ENCODE results near the gene BCKDHB.

Gene BCKDHB

GRCh38 chr6:80338201-80338836 is 231.8 kb downstream of the BCKDHB start:
- FAIRE-seq, result no peak

- FAIRE-seq, result no peak
These were observed 232.9 kb downstream of the BCKDHB start for GRCh38 chr6:80339421-80339820.

GRCh38 chr6:80340280-80340679 is 233.8 kb downstream of the BCKDHB start:
- FAIRE-seq, result no peak

- FAIRE-seq, result no peak
These were observed 234.2 kb downstream of the BCKDHB start for GRCh38 chr6:80340686-80341085.

- FAIRE-seq, result no peak
These were observed 234.9 kb downstream of the BCKDHB start for GRCh38 chr6:80341330-80341729.

- no peak for FAIRE-seq
These were observed 237.0 kb downstream of the BCKDHB start for GRCh38 chr6:80343511-80343910.

GRCh38 chr6:80347101-80347500 is 240.6 kb downstream of the BCKDHB start:
- FAIRE-seq, result no peak

- no peak for FAIRE-seq
These were observed 241.8 kb downstream of the BCKDHB start for GRCh38 chr6:80348263-80348662.

- no peak for FAIRE-seq
These were observed 249.5 kb downstream of the BCKDHB start for GRCh38 chr6:80356000-80356399.

GRCh38 chr6:80356545-80356944 is 250.1 kb downstream of the BCKDHB start:
- peak; percentile 83 for FAIRE-seq

- FAIRE-seq, result no peak
These were observed 250.6 kb downstream of the BCKDHB start for GRCh38 chr6:80357081-80357480.

- FAIRE-seq, result no peak
These were observed 251.2 kb downstream of the BCKDHB start for GRCh38 chr6:80357674-80358073.

GRCh38 chr6:80363501-80364122 is 257.1 kb downstream of the BCKDHB start:
- FAIRE-seq, result no peak

- no peak for FAIRE-seq
These were observed 257.7 kb downstream of the BCKDHB start for GRCh38 chr6:80364149-80364548.

GRCh38 chr6:80366051-80366450 is 259.6 kb downstream of the BCKDHB start:
- FAIRE-seq, result no peak

GRCh38 chr6:80366714-80367113 is 260.2 kb downstream of the BCKDHB start:
- FAIRE-seq, result no peak

GRCh38 chr6:80376411-80376810 is 269.9 kb downstream of the BCKDHB start:
- no peak for FAIRE-seq

GRCh38 chr6:80380566-80380965 is 274.1 kb downstream of the BCKDHB start:
- FAIRE-seq, result peak; percentile 46

- FAIRE-seq, result no peak
These were observed 276.3 kb downstream of the BCKDHB start for GRCh38 chr6:80382811-80383210.

GRCh38 chr6:80388507-80388906 is 282.0 kb downstream of the BCKDHB start:
- no peak for FAIRE-seq
